RWPE2 (cell line): Measurements from ENCODE around the gene DRAM2.

ENCODE experiments used
- ATAC-seq: fragments of 200-7000 bp; cut with Tn5 transposase; 3 replicates; pipeline ENCODE4 v1.9.1; 2021; ENCODE audit warnings: low read depth
- DNase-seq: peaks from one replicate; pipeline ENCODE4 v3.0.0-alpha.2; 2020; ENCODE audit warnings: low spot score
- H3K27ac ChIP-seq: fragments of 450-650 bp; 2 replicates; pipeline ENCODE4 v1.5.1; 2017; ENCODE audit warnings: mild to moderate bottlenecking; ENCODE audit not compliant: poor library complexity, severe bottlenecking
- H3K27me3 ChIP-seq: fragments of 250-450 bp; sonication (Bioruptor Pico); 2 replicates; pipeline ENCODE4 v1.5.1; 2021; ENCODE audit warnings: mild to moderate bottlenecking, moderate library complexity; ENCODE audit not compliant: insufficient read depth, poor library complexity, severe bottlenecking
- H3K36me3 ChIP-seq: fragments of 250-450 bp; sonication (Bioruptor Pico); 2 replicates; pipeline ENCODE4 v1.5.1; 2020; ENCODE audit warnings: low read depth, mild to moderate bottlenecking, moderate library complexity
- H3K4me1 ChIP-seq: fragments of 250-450 bp; sonication (Bioruptor Pico); 2 replicates; pipeline ENCODE4 v1.5.1; 2021; ENCODE audit warnings: mild to moderate bottlenecking, moderate library complexity; ENCODE audit not compliant: insufficient read depth, poor library complexity, severe bottlenecking
- H3K4me3 ChIP-seq: fragments of 250-450 bp; sonication (Bioruptor Pico); 2 replicates; pipeline ENCODE4 v1.5.1; 2021; ENCODE audit warnings: mild to moderate bottlenecking, moderate library complexity; ENCODE audit not compliant: severe bottlenecking
- H3K9me3 ChIP-seq: fragments of 250-450 bp; sonication (Bioruptor Pico); 2 replicates; pipeline ENCODE4 v1.5.1; 2021; ENCODE audit warnings: mild to moderate bottlenecking, moderate library complexity; ENCODE audit not compliant: severe bottlenecking
- TF ChIP-seq, protein P1 (sequence below): fragments of 450-650 bp; IDR thresholded peaks from one replicate; pipeline ENCODE4 v1.5.1; 2017; ENCODE audit warnings: mild to moderate bottlenecking, moderate library complexity; ENCODE audit not compliant: poor library complexity, severe bottlenecking

Gene DRAM2

DNA sequence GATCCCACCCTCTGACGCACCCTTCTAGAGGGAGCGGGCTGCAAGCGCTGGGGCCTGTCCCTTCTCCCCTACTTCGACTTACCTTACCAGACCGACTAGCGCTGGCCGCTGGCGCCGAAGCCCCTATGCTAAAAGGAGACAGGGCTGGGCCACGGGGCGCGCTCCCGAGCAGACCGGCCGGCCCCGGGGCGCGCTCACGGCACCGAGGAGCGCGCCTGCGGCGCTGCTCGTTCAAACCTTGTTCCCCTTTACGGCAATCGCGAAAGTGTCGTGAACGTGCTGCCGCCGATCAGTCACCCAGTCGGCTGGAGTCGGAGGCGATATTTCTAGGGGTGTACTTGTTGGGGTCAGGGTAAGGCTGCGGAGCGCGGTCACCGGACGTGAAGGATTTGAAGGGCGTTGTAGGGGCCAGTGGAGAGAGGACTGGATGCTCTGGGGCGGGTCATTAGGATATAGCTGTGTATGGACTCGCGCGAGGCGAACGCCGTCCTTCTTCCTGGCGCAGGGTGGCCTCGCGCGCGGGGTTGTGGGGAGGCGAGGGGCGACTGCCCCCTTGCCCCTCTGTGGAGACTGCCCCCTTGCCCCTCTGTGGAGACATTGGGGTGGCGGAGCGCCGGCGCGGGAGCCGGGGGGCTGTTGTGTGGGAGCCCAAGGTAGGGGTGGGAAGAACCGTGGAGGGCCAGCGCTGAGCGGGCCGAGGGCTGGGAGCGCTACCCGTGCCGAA is at the start of gene DRAM2, which contains the start of gene CEPT1:
Gene DRAM2, minus strand, starts transcription at position 138 of the 724 bp plus-strand sequence. CDS start 8,539 bp downstream, outside the sequence.
Gene CEPT1, plus strand, starts transcription at position 268 of the 724 bp plus-strand sequence. CDS start 7,492 bp downstream, outside the sequence.
- TF ChIP-seq, protein P1, sequence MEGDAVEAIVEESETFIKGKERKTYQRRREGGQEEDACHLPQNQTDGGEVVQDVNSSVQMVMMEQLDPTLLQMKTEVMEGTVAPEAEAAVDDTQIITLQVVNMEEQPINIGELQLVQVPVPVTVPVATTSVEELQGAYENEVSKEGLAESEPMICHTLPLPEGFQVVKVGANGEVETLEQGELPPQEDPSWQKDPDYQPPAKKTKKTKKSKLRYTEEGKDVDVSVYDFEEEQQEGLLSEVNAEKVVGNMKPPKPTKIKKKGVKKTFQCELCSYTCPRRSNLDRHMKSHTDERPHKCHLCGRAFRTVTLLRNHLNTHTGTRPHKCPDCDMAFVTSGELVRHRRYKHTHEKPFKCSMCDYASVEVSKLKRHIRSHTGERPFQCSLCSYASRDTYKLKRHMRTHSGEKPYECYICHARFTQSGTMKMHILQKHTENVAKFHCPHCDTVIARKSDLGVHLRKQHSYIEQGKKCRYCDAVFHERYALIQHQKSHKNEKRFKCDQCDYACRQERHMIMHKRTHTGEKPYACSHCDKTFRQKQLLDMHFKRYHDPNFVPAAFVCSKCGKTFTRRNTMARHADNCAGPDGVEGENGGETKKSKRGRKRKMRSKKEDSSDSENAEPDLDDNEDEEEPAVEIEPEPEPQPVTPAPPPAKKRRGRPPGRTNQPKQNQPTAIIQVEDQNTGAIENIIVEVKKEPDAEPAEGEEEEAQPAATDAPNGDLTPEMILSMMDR = no peak
- Histone ChIP-seq H3K36me3 (peaks cover 30% of the 10 kb centered on the region), H3K4me3 (peak within 1 kb of the TSS; percentile 86), H3K4me1 (peaks cover 20% of the 10 kb centered on the region), H3K9me3 (no peaks in the 10 kb centered on the region), H3K27me3 (no peaks in the 10 kb centered on the region), H3K27ac (peak within 1 kb of the TSS; percentile 67)
- DNase-seq (peak; percentile 97), ATAC-seq (peak; percentile 74)

GRCh38 chr1:111184663-111185062 is 44.8 kb upstream of the DRAM2 start:
- H3K4me1 ChIP-seq = no peaks in the 10 kb centered on the region
- H3K9me3 ChIP-seq = no peaks in the 10 kb centered on the region
- H3K4me3 ChIP-seq = no peak overlapping the region
- peaks cover 68% of the 10 kb centered on the region for H3K36me3 ChIP-seq
- DNase-seq (no peak), ATAC-seq (no peak)
- TF ChIP-seq, protein P1 = no peak
- no peak overlapping the region for H3K27ac ChIP-seq
- H3K27me3 ChIP-seq = no peaks in the 10 kb centered on the region

DNA sequence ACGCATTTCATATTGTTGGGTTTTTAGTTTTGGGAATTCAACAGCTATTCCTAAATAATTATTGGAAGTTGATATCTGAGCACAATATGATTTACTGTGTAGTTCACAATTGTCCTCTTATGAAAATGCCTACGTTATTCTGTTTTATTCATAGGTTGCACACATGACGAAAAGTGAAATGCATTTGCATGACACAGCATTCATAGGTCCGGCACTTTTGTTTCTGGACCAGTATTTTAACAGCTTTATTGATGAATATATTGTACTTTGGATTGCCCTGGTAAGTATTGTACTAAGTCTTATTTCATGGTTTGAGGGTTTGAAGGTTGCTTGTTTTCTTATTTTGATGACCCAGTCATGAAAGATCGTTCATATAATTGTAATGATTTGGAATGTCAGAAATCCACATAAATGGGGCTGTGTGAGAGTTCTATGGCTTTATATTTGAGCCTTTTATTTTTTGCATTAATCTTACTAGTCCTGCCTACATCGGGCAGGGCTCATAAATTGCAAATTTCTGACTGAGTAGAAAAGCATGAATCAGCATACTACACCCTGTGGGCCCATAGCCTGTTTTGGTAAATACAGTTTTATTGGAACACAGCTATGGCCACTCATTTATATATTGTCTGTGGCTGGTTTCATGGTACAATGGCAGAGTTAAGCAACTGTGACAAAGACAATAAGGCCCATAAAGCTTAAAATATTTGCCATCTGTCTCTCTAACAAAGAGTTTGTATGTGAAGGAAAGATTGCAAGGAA is 43.6 kb upstream of the DRAM2 start:
- peaks cover 64% of the 10 kb centered on the region for H3K36me3 ChIP-seq
- DNase-seq (no peak), ATAC-seq (no peak)
- H3K27me3 ChIP-seq = no peaks in the 10 kb centered on the region
- H3K27ac ChIP-seq = no peak overlapping the region
- H3K4me3 ChIP-seq = no peak overlapping the region
- no peaks in the 10 kb centered on the region for H3K9me3 ChIP-seq
- TF ChIP-seq, protein P1 = no peak
- no peaks in the 10 kb centered on the region for H3K4me1 ChIP-seq

- Histone ChIP-seq H3K4me1 (no peaks in the 10 kb centered on the region), H3K36me3 (peaks cover 62% of the 10 kb centered on the region), H3K4me3 (no peak overlapping the region), H3K27ac (no peak overlapping the region), H3K27me3 (no peaks in the 10 kb centered on the region), H3K9me3 (no peaks in the 10 kb centered on the region)
- TF ChIP-seq, protein P1 = no peak
- DNase-seq (no peak), ATAC-seq (no peak)
These were observed 42.2 kb upstream of the DRAM2 start for GRCh38 chr1:111182052-111182451.
